GM21447 (cell line): ENCODE measurements around the gene SPATA21.
"Not testable (repeated sequence)": the region's sequence is repeated elsewhere in the genome, so short reads cannot be mapped to it uniquely, and the experiment has no call there.

ENCODE experiments used
- ATAC-seq: cut with Tn5 transposase; IDR thresholded peaks from one replicate; pipeline ENCODE4 v1.9.1; 2021; ENCODE audit not compliant: unreplicated experiment

Gene SPATA21

DNA sequence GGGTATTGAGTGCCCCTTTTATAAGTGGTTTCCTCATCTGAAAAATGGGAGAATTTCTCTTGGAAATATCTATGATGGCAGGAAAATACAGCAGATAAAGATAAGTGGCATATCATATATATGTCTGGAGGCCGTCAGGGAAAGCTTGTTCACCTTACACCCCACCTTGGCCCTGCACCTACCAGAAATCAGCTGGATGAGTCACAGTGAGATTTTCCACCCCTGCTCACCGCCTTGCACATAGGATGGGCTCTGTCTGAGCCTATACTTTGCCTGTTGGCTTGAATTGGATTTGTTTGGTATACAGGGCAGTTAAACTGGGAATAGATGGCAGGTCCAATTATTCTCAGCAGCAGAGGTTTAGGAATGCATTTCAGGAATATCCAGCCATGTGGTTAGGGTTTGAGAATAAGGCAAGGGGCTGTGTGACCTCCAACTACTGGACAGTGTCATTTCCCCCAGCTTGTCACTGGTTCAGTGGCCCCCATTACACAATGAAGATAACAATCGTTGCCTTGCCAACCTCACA lies at the start of gene SPATA21:
TSS of gene SPATA21 (minus strand) at position 479 of the 529 bp plus-strand sequence. CDS start 6,053 bp downstream, outside the sequence.
- no peak for ATAC-seq

DNA sequence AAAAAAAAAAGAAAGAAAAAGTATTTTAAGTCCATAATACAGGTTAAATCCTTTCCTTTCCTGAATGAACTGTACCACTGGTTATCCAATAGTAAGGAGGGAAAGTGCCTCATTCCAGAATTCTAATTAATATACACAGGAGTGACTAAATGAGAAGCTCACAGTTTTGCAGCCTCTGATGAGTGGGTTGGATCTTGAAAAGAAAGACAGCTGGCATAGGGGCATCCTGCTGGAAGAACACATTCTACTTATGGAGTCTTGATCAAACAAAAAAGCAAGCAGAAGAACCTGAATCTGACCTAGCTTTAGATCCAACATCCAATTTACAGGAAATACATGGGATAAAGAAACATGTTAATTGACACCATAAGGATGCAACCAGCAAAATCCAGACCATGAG lies 49.8 kb upstream of the SPATA21 start:
- ATAC-seq = not testable (repeated sequence)

- not testable (repeated sequence) for ATAC-seq
Observed at GRCh38 chr1:16486316-16486715, 49.1 kb upstream of the SPATA21 start.

GRCh38 chr1:16484931-16485330 lies 47.7 kb upstream of the SPATA21 start:
- no peak for ATAC-seq

DNA sequence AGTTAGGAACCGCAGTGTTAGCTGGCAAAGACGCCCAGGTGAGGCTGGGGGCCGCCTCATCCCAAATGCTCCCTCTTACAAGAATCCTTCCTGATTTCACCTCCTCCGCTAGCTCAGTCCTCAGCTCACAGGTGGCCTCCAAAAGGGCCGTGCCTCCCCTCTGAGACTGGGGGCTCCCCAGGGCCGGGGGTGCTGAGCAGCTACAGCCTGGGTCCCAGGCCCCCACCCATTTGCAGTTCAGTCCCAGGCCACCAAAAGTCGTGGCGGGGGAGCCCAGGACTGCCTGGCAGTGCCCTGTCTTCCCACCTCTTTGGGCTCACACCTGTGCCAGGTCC lies 47.2 kb upstream of the SPATA21 start:
- no peak for ATAC-seq

DNA sequence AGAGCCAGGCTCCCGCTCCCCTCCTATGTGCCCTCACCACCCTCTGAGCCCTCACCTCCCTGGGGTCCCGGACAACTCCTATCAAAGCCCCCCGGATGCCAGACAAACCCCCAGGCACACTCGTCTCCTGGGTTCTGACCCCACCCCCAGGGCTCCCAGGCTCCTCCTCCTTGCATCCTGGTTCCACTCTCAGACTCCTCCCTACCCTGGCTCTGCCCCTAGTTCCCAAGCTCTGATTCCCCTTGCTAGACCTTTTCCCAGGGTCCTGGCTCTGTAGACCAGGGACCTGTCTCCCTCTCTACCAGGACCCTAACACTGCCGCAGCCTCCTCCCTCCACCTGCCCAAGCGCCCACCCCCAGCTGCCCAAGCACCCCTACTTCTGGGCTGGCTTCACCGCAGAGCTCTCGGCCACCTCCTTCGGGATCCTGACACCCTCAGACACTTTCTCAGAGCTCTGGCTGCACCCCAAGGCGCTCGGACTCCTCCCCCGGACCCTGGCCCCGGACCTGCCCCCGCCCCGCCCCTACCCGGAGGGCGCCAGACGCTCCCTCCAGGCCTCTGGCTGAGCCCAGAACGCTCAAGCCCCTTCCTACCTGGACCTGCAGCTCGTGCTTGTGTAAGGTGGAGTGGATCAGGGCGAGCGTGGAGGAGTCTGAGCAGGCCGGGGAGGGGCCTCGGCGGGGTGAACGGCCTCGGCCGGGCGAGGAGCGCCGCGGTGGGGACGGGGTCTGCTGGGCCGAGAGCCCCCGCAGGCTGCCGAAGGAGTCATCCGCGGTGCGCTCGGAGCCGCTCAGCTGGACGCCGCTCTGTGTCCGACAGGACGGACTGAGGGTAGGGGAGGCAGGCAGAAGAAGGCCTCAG lies 46.6 kb upstream of the SPATA21 start:
- not testable (repeated sequence) for ATAC-seq

DNA sequence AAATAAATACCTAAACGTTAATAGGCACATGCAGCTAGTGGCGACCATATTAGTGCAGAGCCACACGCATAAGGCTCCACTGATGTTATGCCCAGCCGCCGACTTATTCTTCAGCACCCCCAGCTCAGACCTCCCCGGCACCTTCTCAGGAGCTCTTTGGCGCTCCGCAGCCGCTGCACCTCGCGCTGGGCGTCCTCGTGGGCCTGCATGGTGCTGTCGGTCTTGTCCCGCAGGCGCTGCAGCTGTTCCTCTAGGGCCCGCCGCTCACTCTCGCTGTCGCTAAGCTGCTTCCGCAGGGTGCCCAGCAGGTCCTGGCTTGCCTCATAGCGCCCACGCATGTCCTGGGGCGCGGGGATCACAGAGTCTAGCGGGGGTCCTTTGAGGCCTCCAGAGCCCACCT lies 45.9 kb upstream of the SPATA21 start:
- not testable (repeated sequence) for ATAC-seq

DNA sequence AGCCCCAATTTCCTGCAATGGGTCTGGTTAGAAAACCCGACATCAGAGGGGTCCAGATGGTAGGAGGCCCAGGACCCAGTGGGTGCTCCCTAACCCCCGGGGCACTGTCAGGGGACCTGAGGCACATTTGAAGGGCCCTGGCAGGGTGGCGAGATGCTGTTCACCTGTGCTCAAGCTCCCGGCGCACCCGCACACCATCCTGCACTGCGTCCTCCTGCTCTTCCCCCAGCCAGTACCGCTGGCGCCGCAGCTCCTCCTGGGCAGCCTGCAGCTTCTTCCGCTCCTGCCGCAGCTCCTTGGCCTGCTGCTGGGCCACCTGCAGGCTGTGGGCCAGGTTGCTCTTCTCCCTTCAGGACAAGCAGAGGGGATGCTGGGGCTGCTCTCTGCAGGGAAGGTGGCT lies 40.9 kb upstream of the SPATA21 start:
- no peak for ATAC-seq

GRCh38 chr1:16475771-16476770 lies 38.8 kb upstream of the SPATA21 start:
- ATAC-seq = not testable (repeated sequence)

DNA sequence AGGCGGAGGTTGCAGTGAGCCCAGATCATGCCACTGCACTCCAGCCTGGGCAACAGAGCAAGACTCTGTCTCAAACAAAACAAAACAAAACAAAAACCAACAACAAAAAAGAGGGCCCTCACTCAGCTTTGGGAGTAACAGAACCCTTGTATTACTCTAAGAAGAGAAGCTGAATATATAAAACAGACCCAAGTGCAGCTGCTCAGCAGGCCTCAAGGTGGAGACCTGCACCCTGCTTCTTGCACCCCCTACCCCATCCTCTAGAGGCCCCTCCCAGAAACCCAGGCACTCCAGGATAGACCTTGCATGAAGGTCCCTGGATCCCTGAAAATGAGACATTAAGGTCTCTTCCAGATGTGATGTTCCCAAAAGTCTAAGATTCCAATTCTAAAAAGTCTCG lies 37.7 kb upstream of the SPATA21 start:
- ATAC-seq = not testable (repeated sequence)

DNA sequence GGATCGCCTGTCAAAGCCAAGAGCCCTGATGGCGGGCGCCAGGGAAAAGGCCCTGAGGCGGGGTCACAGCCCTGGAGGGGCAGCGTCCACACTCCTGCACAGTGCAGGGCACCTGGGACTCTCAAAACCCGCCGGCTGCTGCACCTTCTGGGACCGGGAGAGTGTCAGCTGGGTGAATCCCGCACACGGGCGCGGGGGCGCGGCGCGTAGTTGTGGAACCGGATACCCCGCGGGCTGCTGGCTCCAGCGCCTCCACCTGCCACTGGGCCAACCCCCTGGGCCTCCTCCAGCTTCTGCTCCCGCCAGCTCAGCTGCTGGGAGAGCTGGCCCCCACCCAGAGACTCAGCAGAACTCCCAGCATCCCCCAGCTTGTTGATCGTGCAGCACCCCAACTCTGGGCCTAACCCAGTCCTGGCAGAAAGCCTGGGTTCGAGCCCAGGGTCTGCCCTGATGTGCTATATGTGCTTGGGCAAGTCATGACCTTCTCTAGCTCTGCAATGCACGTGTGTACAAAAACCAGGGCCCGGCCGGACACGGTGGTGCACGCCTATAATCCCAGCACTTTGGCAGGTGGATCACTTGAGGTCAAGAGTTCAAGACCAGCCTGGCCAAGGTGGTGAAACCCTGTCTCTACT lies 37.1 kb upstream of the SPATA21 start:
- ATAC-seq = no peak

DNA sequence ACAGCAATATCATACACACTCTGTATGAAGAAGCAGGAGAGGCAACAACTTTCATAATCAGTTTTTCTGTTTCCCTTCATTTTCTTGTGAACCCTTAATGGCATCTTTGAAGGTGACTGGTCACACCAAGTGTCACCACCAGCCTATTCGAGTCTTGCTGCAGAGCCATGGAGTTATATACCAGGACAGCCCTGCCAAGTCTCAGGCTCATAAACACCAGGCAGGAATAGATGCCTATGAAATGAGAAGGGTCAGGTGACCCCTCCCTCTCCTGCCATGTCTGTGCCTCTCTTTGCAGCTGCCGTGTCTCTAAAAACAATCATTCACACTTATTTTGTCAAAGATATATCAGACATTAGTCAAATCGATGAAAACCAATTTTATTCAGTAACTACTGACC lies 31.3 kb upstream of the SPATA21 start:
- no peak for ATAC-seq

- ATAC-seq = no peak
Observed at GRCh38 chr1:16464917-16465625, 27.8 kb upstream of the SPATA21 start.

DNA sequence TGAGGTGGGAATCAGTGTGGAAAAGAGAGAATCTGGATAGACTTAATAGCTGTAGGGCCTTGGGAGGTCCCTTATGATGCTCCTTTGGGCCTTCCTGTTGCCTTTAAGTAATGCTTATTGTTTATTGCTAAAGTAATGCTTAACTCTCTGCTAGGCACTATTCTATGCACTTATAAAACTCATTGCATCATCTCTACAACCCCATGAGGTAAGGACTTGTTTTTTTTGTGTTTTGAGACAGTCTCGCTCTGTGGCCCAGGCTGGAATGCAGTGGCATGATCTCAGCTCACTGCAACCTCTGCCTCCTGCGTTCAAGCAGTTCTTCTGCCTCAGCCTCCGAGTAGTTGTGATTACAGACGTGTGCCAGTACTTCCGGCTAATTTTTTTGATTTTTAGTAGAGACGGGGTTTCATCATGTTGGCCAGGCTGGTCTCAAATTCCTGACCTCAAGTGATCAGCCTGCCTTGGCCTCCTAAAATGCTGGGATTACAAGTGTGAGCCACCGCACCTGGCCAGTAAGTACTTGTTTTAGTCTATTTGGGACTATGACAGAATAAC lies 25.6 kb upstream of the SPATA21 start:
- ATAC-seq = no peak

GRCh38 chr1:16461681-16462080 lies 24.5 kb upstream of the SPATA21 start:
- ATAC-seq = no peak

- ATAC-seq = no peak
Observed at GRCh38 chr1:16459352-16459925, 22.2 kb upstream of the SPATA21 start.

GRCh38 chr1:16458831-16459230 lies 21.6 kb upstream of the SPATA21 start:
- no peak for ATAC-seq

DNA sequence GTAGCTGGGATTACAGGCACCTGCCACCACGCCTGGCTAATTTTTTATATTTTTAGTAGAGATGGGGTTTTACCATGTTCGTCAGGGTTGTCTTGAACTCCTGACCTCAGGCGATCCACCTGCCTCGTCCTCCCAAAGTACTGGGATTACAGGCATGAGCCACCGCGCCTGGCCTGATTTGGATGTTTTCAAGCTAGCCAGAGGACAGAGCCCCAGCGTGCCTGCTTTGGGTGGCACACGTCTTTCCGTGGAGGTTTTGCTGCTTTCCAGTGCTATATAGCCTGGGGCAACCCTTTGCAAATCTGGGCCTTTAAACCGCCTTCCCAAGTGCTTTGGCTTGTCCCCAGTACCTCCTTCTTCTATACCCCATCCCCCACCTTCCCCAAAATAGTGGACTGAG lies 18.9 kb upstream of the SPATA21 start:
- not testable (repeated sequence) for ATAC-seq

- ATAC-seq = not testable (repeated sequence)
Observed at GRCh38 chr1:16454909-16455308, 17.7 kb upstream of the SPATA21 start.
